Measurements from ENCODE around the gene DHCR7.

Gene DHCR7, protein sequence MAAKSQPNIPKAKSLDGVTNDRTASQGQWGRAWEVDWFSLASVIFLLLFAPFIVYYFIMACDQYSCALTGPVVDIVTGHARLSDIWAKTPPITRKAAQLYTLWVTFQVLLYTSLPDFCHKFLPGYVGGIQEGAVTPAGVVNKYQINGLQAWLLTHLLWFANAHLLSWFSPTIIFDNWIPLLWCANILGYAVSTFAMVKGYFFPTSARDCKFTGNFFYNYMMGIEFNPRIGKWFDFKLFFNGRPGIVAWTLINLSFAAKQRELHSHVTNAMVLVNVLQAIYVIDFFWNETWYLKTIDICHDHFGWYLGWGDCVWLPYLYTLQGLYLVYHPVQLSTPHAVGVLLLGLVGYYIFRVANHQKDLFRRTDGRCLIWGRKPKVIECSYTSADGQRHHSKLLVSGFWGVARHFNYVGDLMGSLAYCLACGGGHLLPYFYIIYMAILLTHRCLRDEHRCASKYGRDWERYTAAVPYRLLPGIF

GRCh38 chr11:71448257-71449171, at the start of gene DHCR7:
Gene DHCR7, minus strand, starts transcription at chr11:71448393. Its CDS starts 3,441 bp downstream, at chr11:71444952.
- DNase-seq: peak; percentile 86

GRCh38 chr11:71496421-71496820, 48.2 kb upstream of the DHCR7 start:
- DNase-seq: no peak

DNA sequence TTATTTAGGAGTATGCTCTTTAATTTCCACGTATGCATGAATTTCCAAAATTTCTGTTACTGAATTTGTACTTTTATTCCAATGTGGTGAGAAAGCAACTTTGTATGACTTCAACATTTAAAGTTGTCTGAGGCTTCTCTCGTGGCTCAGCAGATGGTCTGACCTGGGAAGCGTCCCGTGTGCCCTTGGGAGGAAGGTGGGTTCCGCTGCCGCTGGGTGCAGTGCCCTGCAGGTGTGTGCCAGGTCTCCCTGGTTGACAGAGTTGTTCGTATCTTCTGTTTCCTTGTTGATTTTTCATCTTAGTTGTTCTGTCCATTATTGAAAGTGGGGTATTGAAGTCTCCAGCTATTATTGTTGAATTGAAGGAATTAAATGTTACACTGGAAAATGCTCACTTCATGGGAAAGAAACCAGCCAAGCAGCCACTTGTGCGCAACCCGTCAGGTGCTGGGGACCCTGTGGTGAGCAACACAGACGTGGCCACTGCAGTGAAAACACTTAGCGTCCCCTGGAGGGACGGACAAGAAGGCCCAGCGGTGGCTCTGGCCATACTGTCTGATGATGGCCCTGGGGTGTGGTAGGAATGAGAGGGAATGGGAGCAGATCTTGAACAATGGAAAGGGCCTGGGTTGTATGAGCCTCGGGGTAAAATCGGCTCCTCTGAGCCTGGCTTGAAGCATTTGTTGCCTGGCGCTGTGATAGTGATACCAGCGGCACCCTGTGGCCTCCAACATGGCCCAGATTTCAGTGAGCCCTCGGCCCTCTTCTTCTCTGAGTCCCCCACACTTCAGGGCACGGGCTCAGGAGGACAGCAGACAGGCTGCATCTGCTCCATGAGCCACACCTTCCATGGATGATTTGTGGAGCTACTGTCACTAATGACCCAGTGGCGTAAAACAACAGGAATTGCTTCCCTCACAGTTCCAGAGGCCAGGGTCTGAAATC, 47.4 kb upstream of the DHCR7 start:
- no peak for DNase-seq

- no peak for DNase-seq
Measured at GRCh38 chr11:71491940-71492339, 43.7 kb upstream of the DHCR7 start.

GRCh38 chr11:71491531-71491930, 43.3 kb upstream of the DHCR7 start:
- no peak for DNase-seq

GRCh38 chr11:71490731-71491390, 42.7 kb upstream of the DHCR7 start:
- no peak for DNase-seq

DNA sequence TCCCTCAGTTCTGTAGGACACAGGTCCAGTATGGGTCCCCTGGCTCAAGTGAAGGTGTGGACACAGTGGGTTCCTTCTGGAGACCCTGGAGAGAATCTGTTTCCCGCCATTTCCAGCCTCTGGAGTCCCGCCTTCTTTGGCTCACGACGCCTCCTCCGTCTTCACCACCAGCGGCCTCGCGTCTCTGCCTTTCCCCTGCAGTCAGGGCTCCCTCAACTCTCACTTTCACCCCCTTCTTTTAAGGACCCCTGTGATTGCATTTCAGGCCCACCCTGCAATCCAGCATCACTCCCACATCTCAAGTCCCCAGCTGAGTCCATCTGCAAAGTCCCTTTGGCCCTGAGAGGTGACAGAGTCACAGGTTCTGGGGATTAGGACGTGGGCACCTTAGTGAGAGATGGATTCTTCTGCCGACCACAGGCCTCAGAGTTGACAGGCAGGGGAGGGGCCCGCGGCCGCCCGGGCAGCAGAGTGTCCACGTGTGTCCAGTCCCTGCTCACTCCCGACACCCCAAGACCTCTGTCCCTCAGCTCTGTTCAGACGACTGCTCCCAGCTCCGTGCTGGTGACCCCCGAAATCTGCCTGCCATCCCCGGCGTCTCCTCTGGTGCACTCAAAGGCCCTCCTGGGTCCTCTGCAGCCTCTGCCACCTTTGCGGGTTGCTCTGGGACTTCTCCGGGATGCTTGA, 42.0 kb upstream of the DHCR7 start:
- DNase-seq: no peak

DNA sequence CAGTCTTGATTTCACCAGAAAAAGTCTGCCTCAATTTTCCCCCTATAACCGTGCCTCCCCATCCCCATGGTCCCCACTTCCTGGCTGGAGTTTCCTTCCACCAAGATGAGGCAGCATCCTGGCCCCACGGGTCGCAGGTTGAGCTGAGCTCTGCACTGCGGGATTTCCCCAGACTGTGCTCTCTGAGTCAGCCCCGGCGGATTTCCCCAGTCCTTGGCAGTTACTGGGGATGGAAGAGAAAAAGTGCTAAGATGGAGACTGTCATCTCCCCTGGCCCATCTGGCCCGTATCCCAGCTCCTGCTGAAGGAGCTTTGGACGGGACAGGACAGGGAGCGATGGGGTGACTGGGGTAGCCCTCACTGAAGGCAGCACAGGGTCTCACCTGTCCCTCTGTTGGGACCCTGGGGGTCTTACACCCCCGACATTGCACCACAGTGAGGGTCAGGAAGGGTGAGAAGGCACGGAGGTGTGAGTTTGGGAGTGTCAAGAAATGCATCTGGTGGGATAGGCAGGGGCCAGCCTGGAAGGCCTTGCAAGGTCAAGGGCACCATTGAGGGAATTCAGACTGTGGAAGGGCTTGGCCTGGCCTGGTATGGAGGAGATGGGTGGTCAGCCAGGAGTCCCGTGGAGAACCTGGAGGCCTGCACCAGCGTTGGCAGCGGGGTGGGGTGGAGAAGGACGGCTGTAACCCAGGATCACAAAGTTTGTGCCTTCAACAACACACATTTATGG, 41.3 kb upstream of the DHCR7 start:
- DNase-seq: peak; percentile 5

DNA sequence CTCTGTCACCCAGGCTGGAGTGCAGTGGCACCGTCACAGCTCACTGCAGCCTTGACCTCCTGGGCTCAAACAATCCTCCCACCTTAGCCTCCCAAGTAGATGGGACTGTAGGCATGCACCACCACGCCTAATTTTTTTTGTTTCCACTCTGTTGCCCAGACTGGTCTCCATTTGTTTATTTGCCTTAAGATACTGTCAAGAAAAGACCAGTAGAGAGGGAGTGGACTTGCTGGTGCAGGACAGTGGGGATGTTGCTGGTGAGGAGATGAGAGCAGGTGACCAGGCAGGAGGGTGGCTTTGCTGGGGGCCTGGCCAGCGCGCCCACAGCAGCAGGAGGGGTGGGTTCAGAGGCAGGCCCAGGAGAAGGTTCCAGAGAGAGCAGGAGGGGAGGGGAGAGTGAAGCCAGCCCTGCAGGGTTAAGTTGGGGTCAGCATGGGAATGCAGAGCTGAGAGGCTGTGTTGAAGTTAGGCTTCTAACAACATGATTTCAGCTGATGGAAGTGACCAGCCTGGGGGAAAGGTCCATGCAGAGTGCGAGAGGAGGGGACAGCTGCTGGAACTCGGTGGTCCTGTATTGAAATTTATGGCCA, 40.6 kb upstream of the DHCR7 start:
- DNase-seq: no peak

GRCh38 chr11:71486320-71486719, 38.1 kb upstream of the DHCR7 start:
- no peak for DNase-seq

DNA sequence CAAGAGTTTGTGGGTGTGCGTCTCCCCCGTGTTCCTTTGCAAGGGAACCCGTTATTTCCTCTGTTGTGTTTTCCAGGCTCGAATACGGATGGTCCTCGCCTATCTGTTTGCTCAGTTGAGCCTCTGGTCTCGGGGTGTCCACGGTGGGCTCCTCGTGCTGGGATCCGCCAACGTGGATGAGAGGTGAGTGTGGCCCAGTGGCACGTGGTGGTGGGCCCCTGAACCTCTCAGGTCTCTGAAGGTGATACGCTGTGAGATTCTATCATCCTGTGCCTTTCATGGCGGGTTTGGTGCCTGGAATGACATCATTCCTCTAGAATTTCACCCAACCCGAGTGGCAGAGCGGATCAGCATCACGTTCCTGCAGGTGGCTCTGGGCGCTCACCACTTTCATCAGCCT, 37.3 kb upstream of the DHCR7 start:
- DNase-seq: no peak

GRCh38 chr11:71485063-71485399, 36.8 kb upstream of the DHCR7 start:
- DNase-seq: no peak

DNA sequence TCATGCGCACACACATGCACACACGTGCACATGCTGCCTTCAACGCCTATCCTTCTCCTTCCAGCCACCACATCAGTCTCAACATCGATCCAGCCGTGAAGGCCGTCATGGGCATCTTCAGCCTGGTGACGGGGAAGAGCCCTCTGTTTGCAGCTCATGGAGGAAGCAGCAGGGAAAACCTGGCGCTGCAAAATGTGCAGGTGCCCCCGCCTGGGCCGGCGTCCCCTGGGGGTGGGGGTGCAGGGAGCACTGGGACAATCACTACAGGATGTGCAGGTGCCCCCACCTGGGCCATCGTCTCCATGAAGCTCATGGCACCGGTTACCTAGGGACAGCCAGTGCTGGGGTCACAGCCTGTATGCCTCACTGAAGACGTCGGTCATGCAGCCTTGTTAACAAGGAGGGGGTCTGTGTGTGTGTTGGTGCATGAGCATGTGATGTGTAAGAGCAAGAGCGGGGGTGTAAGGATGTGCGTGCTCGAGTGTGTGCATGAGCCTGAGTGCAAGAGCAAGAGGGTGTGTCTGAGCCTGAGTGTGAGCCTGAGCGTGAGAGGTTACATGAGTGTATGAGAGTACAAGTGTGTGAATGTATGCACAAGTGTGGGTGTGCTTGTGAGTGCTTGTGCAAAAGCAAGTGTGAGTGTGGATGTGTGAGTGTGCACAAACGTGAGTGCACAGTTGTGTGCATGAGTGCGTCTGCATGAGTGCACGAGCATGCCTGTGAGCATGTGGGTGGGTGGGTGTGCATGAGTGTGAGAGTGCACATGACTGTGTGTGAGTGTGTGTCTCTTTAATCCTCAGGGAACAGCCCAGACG, 36.3 kb upstream of the DHCR7 start:
- DNase-seq: no peak

DNA sequence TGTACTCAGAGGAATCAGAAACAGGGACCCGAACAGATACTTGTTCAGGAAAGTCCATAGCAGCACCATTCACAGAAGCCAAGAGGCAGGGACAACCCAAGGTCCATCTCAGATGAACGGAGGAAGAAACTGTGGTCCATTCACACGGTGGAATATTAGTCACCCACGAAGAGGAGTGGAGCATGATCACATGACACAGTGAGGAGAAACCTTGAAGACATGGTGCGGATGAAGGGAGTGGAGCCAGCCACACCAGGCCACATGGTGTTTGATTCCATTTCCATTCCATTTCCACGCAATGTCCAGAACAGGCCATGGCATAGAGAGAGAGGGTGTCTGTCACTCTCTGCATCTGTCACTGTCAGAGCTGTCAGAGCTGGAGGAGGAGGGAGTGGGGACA, 35.5 kb upstream of the DHCR7 start:
- DNase-seq: no peak

DNA sequence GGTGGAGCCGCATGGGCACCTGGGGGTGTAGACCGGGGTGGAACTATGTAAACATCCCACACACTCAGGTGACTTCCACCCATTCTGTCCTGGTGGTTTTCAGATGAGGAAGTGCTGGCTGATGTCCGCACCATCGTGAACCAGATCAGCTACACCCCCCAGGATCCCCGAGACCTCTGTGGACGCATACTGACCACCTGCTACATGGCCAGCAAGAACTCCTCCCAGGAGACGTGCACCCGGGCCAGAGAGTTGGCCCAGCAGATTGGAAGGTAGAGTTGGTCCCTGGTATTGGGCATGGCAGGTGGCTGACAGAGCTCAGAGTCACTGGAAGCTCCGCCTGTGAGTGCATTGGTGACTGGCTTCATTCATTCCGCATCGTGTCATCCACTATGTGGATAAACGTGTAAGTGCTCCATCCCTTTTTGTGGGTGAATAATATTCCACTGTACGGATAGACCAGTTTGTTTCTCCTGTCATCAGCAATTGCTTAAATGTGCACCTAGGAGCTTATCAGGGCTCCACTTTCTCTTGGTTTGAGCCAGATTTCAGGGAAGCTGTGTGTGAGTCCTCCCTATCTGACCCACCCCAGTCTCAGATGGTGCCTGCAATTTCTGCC, 34.7 kb upstream of the DHCR7 start:
- DNase-seq: no peak

GRCh38 chr11:71482216-71482615, 34.0 kb upstream of the DHCR7 start:
- DNase-seq: no peak

- no peak for DNase-seq
Measured at GRCh38 chr11:71481101-71481960, 33.1 kb upstream of the DHCR7 start.

DNA sequence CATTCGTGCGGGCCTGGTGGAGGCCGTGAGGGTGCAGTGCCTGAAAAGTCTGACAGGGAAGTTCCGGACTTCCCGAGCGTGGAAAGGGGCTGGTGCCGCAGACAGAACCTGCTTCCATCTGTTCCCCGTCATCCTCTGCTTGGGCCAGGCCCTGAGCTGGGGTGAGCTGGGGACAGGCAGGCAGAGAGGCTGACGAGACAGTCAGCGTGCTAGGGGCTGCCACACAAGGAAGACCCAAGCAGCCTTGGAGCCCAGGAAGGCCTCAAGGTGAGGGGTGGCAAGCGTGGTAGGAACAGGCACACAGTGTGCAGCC, 30.3 kb upstream of the DHCR7 start:
- no peak for DNase-seq
